ENCODE data around the gene IL1RAPL2. TPM values are rescaled to one million over a fixed set of nuclear protein-coding genes. Genes with fewer than 3 reads are reported as not detected.

IL1RAPL2 gene
- total and polyA plus RNA-seq, 11 donors: 0.08 to 0.16 (median 0.10) TPM; not detected in 8

DNA sequence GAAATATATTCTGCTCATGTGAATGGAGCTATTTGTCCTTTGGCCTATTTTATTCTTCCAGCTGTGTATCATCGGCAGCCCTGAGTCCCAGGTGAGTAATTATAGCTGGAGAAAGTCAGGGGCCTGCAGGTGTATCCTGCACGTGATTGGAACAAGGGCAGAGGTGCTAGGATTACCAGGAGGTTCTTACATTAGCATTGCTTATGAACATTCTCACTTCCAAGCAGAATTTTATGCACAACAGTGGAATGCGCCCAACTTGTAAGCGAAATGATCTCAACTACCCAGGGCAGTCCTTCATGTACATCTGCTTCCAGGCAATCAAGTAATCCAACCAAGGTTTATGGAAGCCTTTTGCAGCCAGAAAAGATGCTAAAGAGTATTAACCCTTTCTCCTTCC lies 1187.4 kb downstream of the IL1RAPL2 start:
- H3K4me3 ChIP-seq: no peak overlapping the region
- 45 to 62% (median 52%) methylated on average over 4 of the region's 4 CpGs for WGBS, 4 donors
- no peak for TF ChIP-seq POLR2A (IDR thresholded peaks at IDR 0.05)
- no peak for TF ChIP-seq CTCF (IDR thresholded peaks at IDR 0.05)
- no peak for ATAC-seq
- no peaks in the 10 kb centered on the region for H3K4me1 ChIP-seq
- intact Hi-C loops (cut with DNase I): no loop called here
- H3K27ac ChIP-seq: no peak overlapping the region
- H3K9me3 ChIP-seq: no peaks in the 10 kb centered on the region
- no peak for DNase-seq
- H3K27me3 ChIP-seq: no peaks in the 10 kb centered on the region
- H3K36me3 ChIP-seq: no peaks in the 10 kb centered on the region

DNA sequence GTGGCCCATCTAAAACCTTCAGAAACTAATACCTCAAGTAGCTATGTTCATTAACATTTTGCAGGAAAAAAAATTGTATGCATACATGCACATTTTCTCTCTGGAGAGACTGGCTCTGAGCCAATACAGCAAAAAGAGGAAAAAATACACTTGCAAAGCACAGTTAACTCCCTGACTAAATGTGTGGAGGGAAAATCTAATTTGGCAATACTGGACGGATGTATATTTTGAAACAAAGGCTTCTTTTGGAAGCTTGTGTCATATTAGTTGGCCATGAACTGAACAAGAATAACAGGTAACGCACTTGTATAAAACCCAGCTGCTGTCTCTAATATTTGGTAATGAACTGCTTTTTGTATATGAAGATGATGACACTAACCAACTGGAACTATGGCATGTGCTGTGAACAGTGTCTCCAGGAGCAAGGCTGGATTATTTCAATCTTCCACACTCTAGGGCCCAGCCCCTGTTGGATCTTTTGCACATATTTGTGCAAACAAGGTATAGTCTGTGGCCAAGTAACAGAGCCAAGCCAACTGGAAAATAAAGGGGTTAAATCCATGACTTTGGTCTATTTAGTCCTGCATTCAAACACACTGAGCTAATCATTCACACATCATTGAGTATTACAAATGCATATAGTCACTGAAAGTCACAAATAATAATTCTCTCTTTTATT lies 1188.4 kb downstream of the IL1RAPL2 start:
- 54 to 78% (median 64%) methylated on average over 2 of the region's 2 CpGs for WGBS, 4 donors
- no peak for ATAC-seq
- H3K9me3 ChIP-seq: no peaks in the 10 kb centered on the region
- H3K27ac ChIP-seq: no peak overlapping the region
- H3K36me3 ChIP-seq: no peaks in the 10 kb centered on the region
- intact Hi-C loops (cut with DNase I): no loop called here
- no peaks in the 10 kb centered on the region for H3K27me3 ChIP-seq
- TF ChIP-seq POLR2A (IDR thresholded peaks at IDR 0.05): no peak
- TF ChIP-seq CTCF (IDR thresholded peaks at IDR 0.05): no peak
- DNase-seq: no peak
- H3K4me1 ChIP-seq: no peaks in the 10 kb centered on the region
- H3K4me3 ChIP-seq: no peak overlapping the region

- Histone ChIP-seq H3K36me3 (no peaks in the 10 kb centered on the region), H3K4me3 (no peak overlapping the region), H3K27ac (no peak overlapping the region), H3K9me3 (no peaks in the 10 kb centered on the region), H3K4me1 (no peaks in the 10 kb centered on the region), H3K27me3 (no peaks in the 10 kb centered on the region)
- ATAC-seq (no peak), DNase-seq (no peak)
- WGBS, 4 donors: 7 to 17% (median 15%) methylated on average over 1 of the region's 1 CpG
- TF ChIP-seq POLR2A (IDR thresholded peaks at IDR 0.05): no peak
- TF ChIP-seq CTCF (IDR thresholded peaks at IDR 0.05): no peak
- intact Hi-C loops (cut with DNase I): no loop called here
Observed at GRCh38 chrX:105755109-105755508, 1189.1 kb downstream of the IL1RAPL2 start.

DNA sequence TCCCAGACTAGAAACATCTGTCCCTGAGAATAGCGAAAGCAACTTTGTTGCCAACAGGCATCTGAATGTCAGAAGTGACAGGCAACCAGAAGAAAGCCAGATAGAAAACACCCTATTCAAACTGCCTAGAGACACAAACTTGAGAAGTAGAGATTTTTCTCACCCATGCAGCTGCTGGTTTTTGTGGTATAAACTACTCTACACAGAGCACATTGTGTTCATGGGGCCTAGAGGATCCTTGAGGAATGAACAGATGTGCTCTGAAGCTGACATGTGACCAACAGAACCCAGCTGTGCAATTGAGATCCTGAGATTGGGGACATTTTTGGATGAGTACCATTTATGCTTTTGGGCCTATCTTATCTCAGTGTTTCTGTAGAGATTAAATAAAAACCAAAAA lies 1192.8 kb downstream of the IL1RAPL2 start:
- Histone ChIP-seq H3K9me3 (no peaks in the 10 kb centered on the region), H3K4me1 (no peaks in the 10 kb centered on the region), H3K27ac (peak overlapping the region in 2 of 12 donors; percentile 23 to 37), H3K36me3 (no peaks in the 10 kb centered on the region), H3K4me3 (no peak overlapping the region), H3K27me3 (no peaks in the 10 kb centered on the region)
- intact Hi-C loops (cut with DNase I): no loop called here
- 58 to 74% (median 68%) methylated on average over 1 of the region's 1 CpG for WGBS, 4 donors
- ATAC-seq (peak; percentile 69 to 88 (median 79)), DNase-seq (peak in 3 of 5 donors; percentile 6 to 37 (median 17))
- TF ChIP-seq CTCF (IDR thresholded peaks at IDR 0.05) (no peak), POLR2A (IDR thresholded peaks at IDR 0.05) (no peak)

Data from heart left ventricle (tissue), 16 donors.